ENCODE data around the gene LIFR.

The LIFR gene

GRCh38 chr5:38562444-38563210, 6.2 kb upstream of the LIFR start:
- TF ChIP-seq CREB1 (IDR thresholded peaks at IDR 0.05; ENCODE audit: low read depth) (no peak), EGR1 (IDR thresholded peaks at IDR 0.05) (no peak), EP300 (IDR thresholded peaks at IDR 0.05; ENCODE audit: borderline replicate concordance) (no peak), RAD21 (IDR thresholded peaks at IDR 0.05; ENCODE audit: low read depth) (no peak), USF1 (IDR thresholded peaks at IDR 0.05) (no peak), CEBPB (IDR thresholded peaks at IDR 0.05) (no peak), MAX (IDR thresholded peaks at IDR 0.05) (no peak), FOXM1 (IDR thresholded peaks at IDR 0.05; ENCODE audit: borderline replicate concordance, low read depth) (no peak), NFIC (IDR thresholded peaks at IDR 0.05) (no peak), ZBTB7A (IDR thresholded peaks at IDR 0.05; ENCODE audit: low read depth) (no peak), YY1 (IDR thresholded peaks at IDR 0.05; ENCODE audit: low read depth) (no peak), REST (IDR thresholded peaks at IDR 0.05; ENCODE audit: low read depth) (no peak)

GRCh38 chr5:38559428-38559827, 3.0 kb upstream of the LIFR start:
- TF ChIP-seq CEBPB (IDR thresholded peaks at IDR 0.05), result no peak
- no peak for TF ChIP-seq FOXM1 (IDR thresholded peaks at IDR 0.05; ENCODE audit: borderline replicate concordance, low read depth)
- TF ChIP-seq ZBTB7A (IDR thresholded peaks at IDR 0.05; ENCODE audit: low read depth), result no peak
- TF ChIP-seq EGR1 (IDR thresholded peaks at IDR 0.05), result no peak
- no peak for TF ChIP-seq EP300 (IDR thresholded peaks at IDR 0.05; ENCODE audit: borderline replicate concordance)
- no peak for TF ChIP-seq REST (IDR thresholded peaks at IDR 0.05; ENCODE audit: low read depth)
- TF ChIP-seq RAD21 (IDR thresholded peaks at IDR 0.05; ENCODE audit: low read depth), result no peak
- TF ChIP-seq TEAD4 (IDR thresholded peaks at IDR 0.05), result no peak
- no peak for TF ChIP-seq TAF1 (IDR thresholded peaks at IDR 0.05; ENCODE audit: low read depth)
- no peak for TF ChIP-seq NFIC (IDR thresholded peaks at IDR 0.05)
- no peak for TF ChIP-seq USF1 (IDR thresholded peaks at IDR 0.05)
- TF ChIP-seq YY1 (IDR thresholded peaks at IDR 0.05; ENCODE audit: low read depth), result no peak
- TF ChIP-seq MAX (IDR thresholded peaks at IDR 0.05), result no peak
- TF ChIP-seq CREB1 (IDR thresholded peaks at IDR 0.05; ENCODE audit: low read depth), result no peak
- no peak for TF ChIP-seq TCF12 (IDR thresholded peaks at IDR 0.05; ENCODE audit: low read depth)

GRCh38 chr5:38557792-38558191, 1.3 kb upstream of the LIFR start:
- TF ChIP-seq CREB1 (IDR thresholded peaks at IDR 0.05; ENCODE audit: low read depth) (no peak), ZBTB7A (IDR thresholded peaks at IDR 0.05; ENCODE audit: low read depth) (no peak), EP300 (IDR thresholded peaks at IDR 0.05; ENCODE audit: borderline replicate concordance) (no peak), REST (IDR thresholded peaks at IDR 0.05; ENCODE audit: low read depth) (no peak), USF1 (IDR thresholded peaks at IDR 0.05) (no peak), TEAD4 (IDR thresholded peaks at IDR 0.05) (no peak), TAF1 (IDR thresholded peaks at IDR 0.05; ENCODE audit: low read depth) (no peak), RAD21 (IDR thresholded peaks at IDR 0.05; ENCODE audit: low read depth) (no peak)

- TF ChIP-seq TAF1 (IDR thresholded peaks at IDR 0.05; ENCODE audit: low read depth) (no peak), CEBPB (IDR thresholded peaks at IDR 0.05) (no peak), TCF12 (IDR thresholded peaks at IDR 0.05; ENCODE audit: low read depth) (no peak), RAD21 (IDR thresholded peaks at IDR 0.05; ENCODE audit: low read depth) (no peak), CREB1 (IDR thresholded peaks at IDR 0.05; ENCODE audit: low read depth) (no peak), EP300 (IDR thresholded peaks at IDR 0.05; ENCODE audit: borderline replicate concordance) (no peak), EGR1 (IDR thresholded peaks at IDR 0.05) (no peak), USF1 (IDR thresholded peaks at IDR 0.05) (no peak), ZBTB7A (IDR thresholded peaks at IDR 0.05; ENCODE audit: low read depth) (no peak), YY1 (IDR thresholded peaks at IDR 0.05; ENCODE audit: low read depth) (no peak), FOXM1 (IDR thresholded peaks at IDR 0.05; ENCODE audit: borderline replicate concordance, low read depth) (no peak), TEAD4 (IDR thresholded peaks at IDR 0.05) (no peak), MAX (IDR thresholded peaks at IDR 0.05) (no peak), REST (IDR thresholded peaks at IDR 0.05; ENCODE audit: low read depth) (no peak), NFIC (IDR thresholded peaks at IDR 0.05) (no peak)
Measured at GRCh38 chr5:38557308-38557710, 863 bp upstream of the LIFR start.
